Measurements from ENCODE around the gene MYLK3. TPM values are rescaled to one million over a fixed set of nuclear protein-coding genes. Genes with fewer than 3 reads are reported as not detected.

MYLK3 gene
- total and polyA plus RNA-seq, 8 donors, result 0.11 to 0.37 (median 0.19) TPM

DNA sequence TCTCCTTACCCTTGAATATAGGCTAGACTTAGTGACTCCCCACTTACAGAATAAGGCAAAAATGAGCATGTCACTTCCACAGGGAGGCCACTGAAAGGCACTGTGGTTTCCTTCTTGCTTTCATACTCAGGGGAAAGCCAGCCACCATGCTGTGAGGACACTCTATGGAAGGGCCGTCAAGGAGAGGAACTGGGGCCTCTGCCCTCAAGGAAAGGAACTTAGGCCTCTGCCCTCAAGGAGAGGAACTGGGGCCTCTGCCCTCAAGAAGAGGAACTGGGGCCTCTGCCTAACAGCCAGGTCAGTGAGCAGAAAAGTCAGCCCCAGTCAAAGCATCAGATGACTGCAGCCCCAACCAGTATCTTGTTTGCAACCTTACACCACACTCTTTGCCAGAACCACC, 89.2 kb downstream of the MYLK3 start:
- H3K27ac ChIP-seq, result no peak overlapping the region

More for the DNA sequence above, 89.2 kb downstream of the MYLK3 start:
- DNase-seq (peak in 1 of 6 donors; percentile 49), ATAC-seq (peak in 3 of 4 donors; percentile 30 to 85 (median 72)), FAIRE-seq (no peak)
- H3K4me3 ChIP-seq, result no peak overlapping the region
- no peaks in the 10 kb centered on the region for H3K4me1 ChIP-seq
- WGBS, 2 donors, result 82 to 88% methylated on average over 1 of the region's 1 CpG
- peaks cover 0 to 32% (median 0%) of the 10 kb centered on the region in 3 donors for H3K36me3 ChIP-seq
- no peaks in the 10 kb centered on the region for H3K27me3 ChIP-seq
- H3K9me3 ChIP-seq, result no peaks in the 10 kb centered on the region
- TF ChIP-seq, protein P1, sequence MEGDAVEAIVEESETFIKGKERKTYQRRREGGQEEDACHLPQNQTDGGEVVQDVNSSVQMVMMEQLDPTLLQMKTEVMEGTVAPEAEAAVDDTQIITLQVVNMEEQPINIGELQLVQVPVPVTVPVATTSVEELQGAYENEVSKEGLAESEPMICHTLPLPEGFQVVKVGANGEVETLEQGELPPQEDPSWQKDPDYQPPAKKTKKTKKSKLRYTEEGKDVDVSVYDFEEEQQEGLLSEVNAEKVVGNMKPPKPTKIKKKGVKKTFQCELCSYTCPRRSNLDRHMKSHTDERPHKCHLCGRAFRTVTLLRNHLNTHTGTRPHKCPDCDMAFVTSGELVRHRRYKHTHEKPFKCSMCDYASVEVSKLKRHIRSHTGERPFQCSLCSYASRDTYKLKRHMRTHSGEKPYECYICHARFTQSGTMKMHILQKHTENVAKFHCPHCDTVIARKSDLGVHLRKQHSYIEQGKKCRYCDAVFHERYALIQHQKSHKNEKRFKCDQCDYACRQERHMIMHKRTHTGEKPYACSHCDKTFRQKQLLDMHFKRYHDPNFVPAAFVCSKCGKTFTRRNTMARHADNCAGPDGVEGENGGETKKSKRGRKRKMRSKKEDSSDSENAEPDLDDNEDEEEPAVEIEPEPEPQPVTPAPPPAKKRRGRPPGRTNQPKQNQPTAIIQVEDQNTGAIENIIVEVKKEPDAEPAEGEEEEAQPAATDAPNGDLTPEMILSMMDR (IDR thresholded peaks at IDR 0.05), result no peak
- intact Hi-C loops (cut with DNase I), result no loop called here

Other genes starting within 250 kb of the MYLK3 start
- gene SHCBP1, start 127.0 kb downstream of the MYLK3 start, total RNA-seq, result under 1 TPM in 5 of 6 donors, not detected in 1; 0.41 to 0.86 (median 0.49) TPM
- gene SHCBP1, start 127.0 kb downstream of the MYLK3 start, polyA plus RNA-seq, result under 1 TPM; 0.04 to 0.35 TPM
- gene VPS35, start 59.2 kb downstream of the MYLK3 start, total RNA-seq, result 10 to 100 TPM; 19.3 to 49.9 (median 33.1) TPM
- gene VPS35, start 59.2 kb downstream of the MYLK3 start, polyA plus RNA-seq, result 10 to 100 TPM in 1 of 2 donors, 1 to 10 TPM in 1; 6.6 to 15.2 TPM
- gene ORC6, start 58.7 kb downstream of the MYLK3 start, total RNA-seq, result 1 to 10 TPM in 1 of 6 donors, under 1 TPM in 5; 0.09 to 1.2 (median 0.53) TPM
- gene ORC6, start 58.7 kb downstream of the MYLK3 start, polyA plus RNA-seq, result under 1 TPM; 0.52 to 0.72 TPM
- 1 to 10 TPM; 1.9 to 3.1 (median 2.3) TPM for gene C16orf87, start 82.8 kb upstream of the MYLK3 start, total RNA-seq
- gene C16orf87, start 82.8 kb upstream of the MYLK3 start, polyA plus RNA-seq, result 1 to 10 TPM; 1.0 to 2.3 TPM
- gene GPT2, start 136.0 kb upstream of the MYLK3 start, total RNA-seq, result 100 to 1,000 TPM in 2 of 6 donors, 10 to 100 TPM in 4; 29.7 to 122 (median 60.5) TPM
- 10 to 100 TPM; 91.8 to 95.6 TPM for gene GPT2, start 136.0 kb upstream of the MYLK3 start, polyA plus RNA-seq
- gene DNAJA2, start 225.3 kb upstream of the MYLK3 start, total RNA-seq, result 10 to 100 TPM; 18.7 to 26.6 (median 23.3) TPM
- 10 to 100 TPM; 13.0 to 21.7 TPM for gene DNAJA2, start 225.3 kb upstream of the MYLK3 start, polyA plus RNA-seq

Measured in pancreas (tissue), 10 donors.